GM12892 (cell line): ENCODE data around the gene MON2.

Experiments used
- POLR2AphosphoS5 ChIP-seq: IDR thresholded peaks from 2 replicates; pipeline ENCODE4 v1.6.1; 2011; ENCODE audit warnings: low read depth, low read length, control low read depth
- TAF1 ChIP-seq: IDR thresholded peaks from 2 replicates; pipeline ENCODE4 v1.6.1; 2011; ENCODE audit warnings: low read depth, mild to moderate bottlenecking, control low read depth, low read length, borderline replicate concordance

DNA sequence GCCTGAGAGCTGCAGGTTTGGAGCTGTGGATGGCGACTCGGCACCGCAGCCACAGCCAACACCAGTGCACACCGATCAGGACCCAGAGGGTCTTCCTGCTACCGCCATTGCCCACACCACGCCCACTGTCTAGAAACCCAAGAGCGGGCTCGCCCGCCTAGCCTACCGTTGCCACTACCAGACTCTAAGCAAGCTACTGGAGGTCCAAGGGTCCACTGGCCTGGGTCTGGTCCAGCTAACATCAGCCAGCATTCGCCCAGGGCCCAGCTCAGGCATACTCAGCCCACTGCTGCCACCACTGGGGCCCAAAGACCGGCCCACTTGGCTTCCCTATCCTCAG lies 30.5 kb upstream of the MON2 start:
- TF ChIP-seq TAF1 (no peak), POLR2AphosphoS5 (no peak)
